WERI-Rb-1 (cell line): Measurements from ENCODE around the gene RASGRF1.

Experiments
- DNase-seq: peaks from one replicate; pipeline ENCODE4 v3.0.0-alpha.2; 2020
- H3K27ac ChIP-seq: fragments of 250-450 bp; sonication (Bioruptor Pico); 2 replicates; pipeline ENCODE4 v1.5.1; 2020; ENCODE audit warnings: mild to moderate bottlenecking, moderate library complexity
- H3K27me3 ChIP-seq: fragments of 250-450 bp; sonication (Bioruptor Pico); 2 replicates; pipeline ENCODE4 v1.5.1; 2021; ENCODE audit warnings: mild to moderate bottlenecking, low read depth, moderate library complexity; ENCODE audit not compliant: insufficient read depth, severe bottlenecking
- H3K36me3 ChIP-seq: fragments of 250-450 bp; sonication (Bioruptor Pico); 2 replicates; pipeline ENCODE4 v1.5.1; 2020; ENCODE audit warnings: mild to moderate bottlenecking, moderate library complexity
- H3K4me3 ChIP-seq: 2 replicates; pipeline ENCODE4 v1.5.1; 2011; ENCODE audit warnings: low read depth, mild to moderate bottlenecking, control low read depth, low read length
- H3K9me3 ChIP-seq: fragments of 250-450 bp; sonication (Bioruptor Pico); 2 replicates; pipeline ENCODE4 v1.5.1; 2021; ENCODE audit warnings: mild to moderate bottlenecking, moderate library complexity; ENCODE audit not compliant: severe bottlenecking
- TF ChIP-seq, protein P1 (sequence below): IDR thresholded peaks from 2 replicates; pipeline ENCODE4 v1.5.1; 2011; ENCODE audit warnings: low read depth, mild to moderate bottlenecking, control low read depth, inconsistent platforms, low read length

The RASGRF1 gene

DNA sequence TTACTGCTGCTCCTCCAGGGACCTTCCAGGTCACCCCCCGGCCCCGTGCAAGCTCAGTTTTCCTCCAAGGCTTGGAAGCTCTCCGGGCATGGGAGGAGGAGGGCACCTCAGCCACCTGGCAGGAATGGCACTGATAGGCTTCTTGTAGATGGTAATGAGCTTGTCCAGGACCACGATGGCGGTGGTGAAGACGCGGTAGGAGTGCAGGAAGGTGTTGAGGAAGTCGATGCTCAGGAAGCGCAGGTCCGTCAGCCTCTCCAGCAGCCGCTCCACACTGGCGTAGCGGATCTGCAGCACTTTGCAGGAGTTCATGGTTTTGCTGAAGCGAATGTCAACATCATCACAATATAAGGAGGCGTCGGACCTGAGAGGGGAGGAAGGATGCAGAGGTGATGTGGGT, 84.5 kb downstream of the RASGRF1 start:
- Histone ChIP-seq H3K36me3 (no peaks in the 10 kb centered on the region), H3K27ac (no peak overlapping the region), H3K9me3 (no peaks in the 10 kb centered on the region), H3K4me3 (no peak overlapping the region), H3K27me3 (no peaks in the 10 kb centered on the region)
- TF ChIP-seq, protein P1, sequence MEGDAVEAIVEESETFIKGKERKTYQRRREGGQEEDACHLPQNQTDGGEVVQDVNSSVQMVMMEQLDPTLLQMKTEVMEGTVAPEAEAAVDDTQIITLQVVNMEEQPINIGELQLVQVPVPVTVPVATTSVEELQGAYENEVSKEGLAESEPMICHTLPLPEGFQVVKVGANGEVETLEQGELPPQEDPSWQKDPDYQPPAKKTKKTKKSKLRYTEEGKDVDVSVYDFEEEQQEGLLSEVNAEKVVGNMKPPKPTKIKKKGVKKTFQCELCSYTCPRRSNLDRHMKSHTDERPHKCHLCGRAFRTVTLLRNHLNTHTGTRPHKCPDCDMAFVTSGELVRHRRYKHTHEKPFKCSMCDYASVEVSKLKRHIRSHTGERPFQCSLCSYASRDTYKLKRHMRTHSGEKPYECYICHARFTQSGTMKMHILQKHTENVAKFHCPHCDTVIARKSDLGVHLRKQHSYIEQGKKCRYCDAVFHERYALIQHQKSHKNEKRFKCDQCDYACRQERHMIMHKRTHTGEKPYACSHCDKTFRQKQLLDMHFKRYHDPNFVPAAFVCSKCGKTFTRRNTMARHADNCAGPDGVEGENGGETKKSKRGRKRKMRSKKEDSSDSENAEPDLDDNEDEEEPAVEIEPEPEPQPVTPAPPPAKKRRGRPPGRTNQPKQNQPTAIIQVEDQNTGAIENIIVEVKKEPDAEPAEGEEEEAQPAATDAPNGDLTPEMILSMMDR: no peak
- DNase-seq: no peak

DNA sequence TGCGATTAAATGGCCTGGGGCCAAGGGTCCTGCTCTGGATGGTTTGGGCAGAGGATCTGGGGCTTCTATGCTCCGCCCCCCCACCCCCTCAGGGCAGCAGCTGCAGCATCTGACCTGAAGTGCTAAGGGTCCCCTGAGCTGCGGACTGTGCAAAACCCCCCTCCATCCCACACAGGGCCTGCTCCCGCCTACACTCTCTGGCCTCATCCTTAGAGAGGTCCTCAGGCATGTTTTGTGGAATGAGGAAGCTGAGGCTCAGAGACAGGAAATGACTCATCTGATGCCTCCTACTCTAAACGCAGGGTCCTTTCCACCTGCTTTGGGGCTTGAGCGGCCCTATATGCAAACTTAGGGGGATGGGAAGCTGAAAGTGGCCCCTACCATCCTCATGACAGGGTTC, 86.2 kb downstream of the RASGRF1 start:
- H3K27ac ChIP-seq: no peak overlapping the region
- DNase-seq: no peak
- H3K27me3 ChIP-seq: no peaks in the 10 kb centered on the region
- no peaks in the 10 kb centered on the region for H3K36me3 ChIP-seq
- H3K9me3 ChIP-seq: no peaks in the 10 kb centered on the region
- TF ChIP-seq, protein P1: no peak
- H3K4me3 ChIP-seq: no peak overlapping the region

DNA sequence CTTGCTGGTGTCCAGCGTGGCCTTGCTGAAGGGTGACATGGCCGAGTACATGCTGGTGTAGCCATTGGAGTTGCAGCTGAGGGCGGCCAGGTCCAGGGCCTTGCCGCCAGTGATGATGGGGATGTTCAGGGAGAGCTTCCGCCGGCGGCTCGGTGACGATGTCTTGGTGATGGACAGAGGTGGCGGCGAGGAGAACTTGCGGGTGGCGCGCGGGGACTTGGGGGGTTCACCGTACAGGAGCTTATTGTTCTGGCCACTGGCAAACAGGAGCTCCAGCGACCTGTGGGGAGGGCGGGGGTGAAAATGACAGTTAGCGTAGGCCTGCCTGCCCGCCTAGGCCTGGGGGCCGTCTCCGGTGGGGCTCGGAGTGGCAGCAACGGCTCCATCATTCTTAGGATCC, 86.7 kb downstream of the RASGRF1 start:
- no peak for DNase-seq
- Histone ChIP-seq H3K27me3 (no peaks in the 10 kb centered on the region), H3K9me3 (no peaks in the 10 kb centered on the region), H3K4me3 (no peak overlapping the region), H3K27ac (no peak overlapping the region), H3K36me3 (no peaks in the 10 kb centered on the region)
- TF ChIP-seq, protein P1: no peak

DNA sequence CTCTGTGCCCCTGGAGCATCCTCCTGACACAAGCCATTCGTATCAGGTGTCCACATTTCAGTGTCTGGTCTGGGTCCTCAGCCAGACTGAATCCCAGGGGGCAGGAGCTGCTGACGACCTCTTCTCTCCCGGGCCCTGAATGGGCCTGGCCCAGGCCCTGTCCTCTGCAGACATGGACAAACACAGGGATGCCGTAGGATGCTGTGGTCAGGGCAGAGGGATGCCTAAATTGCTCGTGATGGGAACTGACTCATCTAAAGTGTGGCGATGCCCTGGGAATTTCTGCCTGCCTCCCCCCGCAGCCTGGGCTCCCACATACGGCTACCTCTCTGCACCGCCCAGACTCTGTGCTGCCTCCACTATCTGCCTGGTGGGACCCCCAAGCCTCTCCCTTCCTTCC, 87.3 kb downstream of the RASGRF1 start:
- Histone ChIP-seq H3K36me3 (no peaks in the 10 kb centered on the region), H3K4me3 (no peak overlapping the region), H3K9me3 (no peaks in the 10 kb centered on the region), H3K27me3 (no peaks in the 10 kb centered on the region), H3K27ac (no peak overlapping the region)
- TF ChIP-seq, protein P1: no peak
- no peak for DNase-seq

DNA sequence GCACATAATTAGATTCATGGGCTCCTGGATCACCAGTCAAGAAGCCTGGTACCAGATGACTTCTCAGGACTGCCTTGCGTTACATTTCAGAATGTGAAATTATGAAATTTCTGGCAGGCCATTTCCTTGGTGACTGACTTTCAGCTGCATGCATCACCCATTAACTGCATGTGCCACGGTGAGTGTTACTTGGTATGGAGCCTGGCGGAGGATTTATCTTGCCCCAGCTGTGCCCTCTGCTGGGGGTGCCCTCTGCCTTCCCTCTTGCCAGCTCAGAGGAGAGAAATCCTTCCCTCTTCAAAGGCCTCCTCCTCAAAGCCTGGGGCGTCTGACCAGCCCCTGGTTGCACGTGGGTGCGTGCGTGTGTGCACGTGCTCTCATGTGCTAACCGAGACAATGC, 88.0 kb downstream of the RASGRF1 start:
- TF ChIP-seq, protein P1: no peak
- no peak overlapping the region for H3K4me3 ChIP-seq
- no peak overlapping the region for H3K27ac ChIP-seq
- no peaks in the 10 kb centered on the region for H3K9me3 ChIP-seq
- H3K36me3 ChIP-seq: no peaks in the 10 kb centered on the region
- no peak for DNase-seq
- H3K27me3 ChIP-seq: no peaks in the 10 kb centered on the region

DNA sequence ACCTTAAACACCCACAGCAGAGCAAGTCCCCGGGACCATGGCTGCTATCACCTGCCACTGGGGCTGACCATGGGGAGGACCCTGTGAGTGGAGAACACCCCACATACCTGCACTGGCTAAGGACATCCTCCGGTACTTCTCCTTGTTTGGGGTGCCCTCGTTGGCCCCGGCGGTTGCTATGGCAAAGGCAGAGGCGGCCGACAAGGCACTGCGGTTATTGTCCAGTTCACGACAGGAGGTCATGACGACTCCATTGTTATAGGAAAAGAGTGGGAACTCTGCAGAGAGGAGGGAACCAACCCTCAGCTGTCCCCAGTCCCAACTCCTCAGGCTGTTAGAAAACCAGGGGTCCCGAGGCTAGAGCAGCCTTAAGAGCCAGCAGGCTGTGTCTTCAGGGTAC, 90.9 kb downstream of the RASGRF1 start:
- no peaks in the 10 kb centered on the region for H3K36me3 ChIP-seq
- no peak overlapping the region for H3K4me3 ChIP-seq
- no peak overlapping the region for H3K27ac ChIP-seq
- no peaks in the 10 kb centered on the region for H3K27me3 ChIP-seq
- no peak for DNase-seq
- TF ChIP-seq, protein P1: no peak
- H3K9me3 ChIP-seq: no peaks in the 10 kb centered on the region
